Measurements from ENCODE around the gene MS4A3.

DNA sequence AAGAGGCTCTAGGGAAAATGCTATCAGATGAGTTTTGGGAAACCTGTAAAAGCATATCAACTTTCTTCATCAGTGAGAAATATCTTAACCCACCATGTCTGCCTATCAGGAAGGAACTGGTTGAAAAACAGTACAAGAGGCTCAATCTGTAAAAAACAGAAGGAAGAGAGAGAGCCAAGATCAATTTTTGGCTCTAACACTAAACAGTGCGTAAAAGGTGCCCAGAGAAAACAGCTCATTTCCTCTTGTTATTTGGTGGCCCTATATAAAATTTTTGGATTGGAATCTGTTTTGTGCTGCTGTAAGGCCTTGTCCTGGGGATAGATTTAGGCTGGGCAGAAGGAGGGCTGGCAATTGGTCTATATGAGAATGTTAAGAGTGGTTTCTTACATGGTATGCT, 44.1 kb downstream of the MS4A3 start:
- TF ChIP-seq, protein P1, sequence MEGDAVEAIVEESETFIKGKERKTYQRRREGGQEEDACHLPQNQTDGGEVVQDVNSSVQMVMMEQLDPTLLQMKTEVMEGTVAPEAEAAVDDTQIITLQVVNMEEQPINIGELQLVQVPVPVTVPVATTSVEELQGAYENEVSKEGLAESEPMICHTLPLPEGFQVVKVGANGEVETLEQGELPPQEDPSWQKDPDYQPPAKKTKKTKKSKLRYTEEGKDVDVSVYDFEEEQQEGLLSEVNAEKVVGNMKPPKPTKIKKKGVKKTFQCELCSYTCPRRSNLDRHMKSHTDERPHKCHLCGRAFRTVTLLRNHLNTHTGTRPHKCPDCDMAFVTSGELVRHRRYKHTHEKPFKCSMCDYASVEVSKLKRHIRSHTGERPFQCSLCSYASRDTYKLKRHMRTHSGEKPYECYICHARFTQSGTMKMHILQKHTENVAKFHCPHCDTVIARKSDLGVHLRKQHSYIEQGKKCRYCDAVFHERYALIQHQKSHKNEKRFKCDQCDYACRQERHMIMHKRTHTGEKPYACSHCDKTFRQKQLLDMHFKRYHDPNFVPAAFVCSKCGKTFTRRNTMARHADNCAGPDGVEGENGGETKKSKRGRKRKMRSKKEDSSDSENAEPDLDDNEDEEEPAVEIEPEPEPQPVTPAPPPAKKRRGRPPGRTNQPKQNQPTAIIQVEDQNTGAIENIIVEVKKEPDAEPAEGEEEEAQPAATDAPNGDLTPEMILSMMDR (conservative IDR thresholded peaks at IDR 0.05), result no peak
- no peak for TF ChIP-seq ZFX (IDR thresholded peaks at IDR 0.05)

All from C4-2B (cell line).